OCI-LY1 (cell line): ENCODE results near the gene LGR4.

Experiments
- EZH2 ChIP-seq: fragments of 200-600 bp; sonication (generic), shearing (Covaris generic); IDR thresholded peaks from 2 replicates; pipeline ENCODE4 v1.8.0; 2017; ENCODE audit warnings: borderline replicate concordance, mixed run types, mild to moderate bottlenecking, antibody characterized with exemption, low read length, moderate library complexity, mixed read lengths
- TF ChIP-seq, protein P1 (sequence below): fragments of 200-600 bp; sonication (generic), shearing (Covaris generic); IDR thresholded peaks from 2 replicates; pipeline ENCODE4 v1.5.1; 2017; ENCODE audit warnings: mild to moderate bottlenecking, antibody characterized with exemption, low read length, moderate library complexity, mixed read lengths

DNA sequence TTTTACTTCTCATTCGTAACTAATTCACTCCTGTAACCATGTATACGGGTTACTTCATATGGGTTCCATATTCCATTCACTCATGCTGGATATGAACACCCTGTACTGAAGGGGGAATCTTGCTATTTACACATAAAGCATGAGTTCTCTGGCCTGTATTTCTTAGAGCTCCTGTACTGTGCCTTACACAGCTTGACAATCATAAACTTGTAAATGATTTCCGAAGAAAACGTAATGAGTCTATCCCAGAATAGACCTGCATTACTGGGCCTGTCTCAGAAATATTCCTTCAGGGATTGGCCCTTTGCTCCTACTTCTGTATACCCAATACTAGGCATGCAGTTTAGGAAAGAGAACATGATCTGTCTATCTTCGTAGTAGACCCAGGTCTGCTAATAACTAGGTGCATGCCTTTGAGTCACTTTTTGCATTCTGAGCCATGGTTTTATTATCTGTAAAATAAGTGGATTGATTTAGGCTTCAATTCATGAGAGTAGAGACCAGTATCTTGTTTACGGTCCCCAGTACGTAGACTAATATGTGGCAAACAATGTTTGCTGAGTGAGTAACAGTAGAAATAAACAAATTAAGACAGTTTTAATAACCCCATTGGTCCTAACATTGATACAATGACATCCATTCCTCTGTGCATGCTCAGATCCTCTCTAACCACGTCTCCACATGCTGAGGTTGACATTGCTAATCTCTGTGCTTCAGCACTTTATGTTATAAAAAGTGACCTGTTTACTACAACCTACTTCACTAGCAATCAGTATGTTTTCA is 110.8 kb downstream of the LGR4 start:
- TF ChIP-seq EZH2 = no peak
- TF ChIP-seq, protein P1, sequence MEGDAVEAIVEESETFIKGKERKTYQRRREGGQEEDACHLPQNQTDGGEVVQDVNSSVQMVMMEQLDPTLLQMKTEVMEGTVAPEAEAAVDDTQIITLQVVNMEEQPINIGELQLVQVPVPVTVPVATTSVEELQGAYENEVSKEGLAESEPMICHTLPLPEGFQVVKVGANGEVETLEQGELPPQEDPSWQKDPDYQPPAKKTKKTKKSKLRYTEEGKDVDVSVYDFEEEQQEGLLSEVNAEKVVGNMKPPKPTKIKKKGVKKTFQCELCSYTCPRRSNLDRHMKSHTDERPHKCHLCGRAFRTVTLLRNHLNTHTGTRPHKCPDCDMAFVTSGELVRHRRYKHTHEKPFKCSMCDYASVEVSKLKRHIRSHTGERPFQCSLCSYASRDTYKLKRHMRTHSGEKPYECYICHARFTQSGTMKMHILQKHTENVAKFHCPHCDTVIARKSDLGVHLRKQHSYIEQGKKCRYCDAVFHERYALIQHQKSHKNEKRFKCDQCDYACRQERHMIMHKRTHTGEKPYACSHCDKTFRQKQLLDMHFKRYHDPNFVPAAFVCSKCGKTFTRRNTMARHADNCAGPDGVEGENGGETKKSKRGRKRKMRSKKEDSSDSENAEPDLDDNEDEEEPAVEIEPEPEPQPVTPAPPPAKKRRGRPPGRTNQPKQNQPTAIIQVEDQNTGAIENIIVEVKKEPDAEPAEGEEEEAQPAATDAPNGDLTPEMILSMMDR = no peak
